CD8-positive, alpha-beta memory T cell (primary cell): ENCODE results near the gene SPHK2. TPM values are rescaled to one million over a fixed set of nuclear protein-coding genes. Genes with fewer than 3 reads are reported as not detected.

Source experiments
- CTCF ChIA-PET: fragments of 350-600 bp; sonication (Branson Sonifier 250); formaldehyde crosslinking; loops from one replicate; lab custom pipeline; 2021; ENCODE audit warnings: antibody characterized with exemption; lab: Charles Lee
- POLR2A ChIA-PET: fragments of 350-600 bp; sonication (Branson Sonifier 250); formaldehyde crosslinking; loops from one replicate; lab custom pipeline; 2021; ENCODE audit warnings: antibody characterized with exemption; lab: Charles Lee
- DNase-seq, 5 donors: peaks; one replicate each; pipeline versions ENCODE4 v3.0.0 to v3.0.0-alpha.2; 2020 to 2022; ENCODE audit warnings: mixed read lengths in 1 of 5
- H3K27ac ChIP-seq: one replicate; pipeline ENCODE4 v1.7.0; 2013; ENCODE audit warnings: low read depth, mild to moderate bottlenecking, low read length, moderate library complexity
- H3K27me3 ChIP-seq: 2 replicates; pipeline ENCODE4 v1.7.0; 2013; ENCODE audit warnings: low read length, mild to moderate bottlenecking; ENCODE audit not compliant: insufficient read depth, poor library complexity, severe bottlenecking
- H3K36me3 ChIP-seq: 2 replicates; pipeline ENCODE4 v1.7.0; 2013; ENCODE audit warnings: mild to moderate bottlenecking, low read length, moderate library complexity; ENCODE audit not compliant: insufficient read depth
- H3K4me1 ChIP-seq: 2 replicates; pipeline ENCODE4 v1.7.0; 2013; ENCODE audit warnings: mild to moderate bottlenecking, low read length, moderate library complexity; ENCODE audit not compliant: insufficient read depth
- H3K4me3 ChIP-seq: 2 replicates; pipeline ENCODE4 v1.7.0; 2013; ENCODE audit warnings: mild to moderate bottlenecking, low read length
- H3K9me3 ChIP-seq: 2 replicates; pipeline ENCODE4 v1.7.0; 2013; ENCODE audit warnings: mild to moderate bottlenecking, low read length
- H3K27ac Mint-ChIP-seq, 8 donors: one replicate each; pipeline ENCODE4 v1.8.0; 2020 to 2021; ENCODE audit warnings: mixed read lengths in 8 of 8, mild to moderate bottlenecking in 6 of 8, inconsistent platforms in 3 of 8, moderate library complexity in 3 of 8
- H3K27me3 Mint-ChIP-seq, 2 donors: one replicate each; pipeline ENCODE4 v1.8.0; 2020 to 2021; ENCODE audit warnings: mixed read lengths in 2 of 2, mild to moderate bottlenecking in 1 of 2, moderate library complexity in 1 of 2
- H3K36me3 Mint-ChIP-seq, 3 donors: one replicate each; pipeline ENCODE4 v1.8.0; 2020 to 2021; ENCODE audit warnings: mixed read lengths in 3 of 3, inconsistent platforms in 1 of 3, mild to moderate bottlenecking in 1 of 3
- H3K4me1 Mint-ChIP-seq, 3 donors: one replicate each; pipeline ENCODE4 v1.8.0; 2020 to 2021; ENCODE audit warnings: mixed read lengths in 3 of 3, inconsistent platforms in 1 of 3, mild to moderate bottlenecking in 1 of 3
- H3K4me3 Mint-ChIP-seq, 7 donors: one replicate each; pipeline ENCODE4 v1.8.0; 2020 to 2021; ENCODE audit warnings: mixed read lengths in 7 of 7, mild to moderate bottlenecking in 6 of 7, moderate library complexity in 4 of 7, inconsistent platforms in 2 of 7
- H3K9me3 Mint-ChIP-seq, 5 donors: one replicate each; pipeline ENCODE4 v1.8.0; 2020 to 2022; ENCODE audit warnings: mixed read lengths in 5 of 5, mild to moderate bottlenecking in 3 of 5, moderate library complexity in 2 of 5, inconsistent platforms in 1 of 5
- polyA plus RNA-seq: library from polyadenylated mRNA; unstranded; fragments of 300-500 nt; fragmentation: Illumina TruSeq; gene quantifications from one replicate; pipeline ENCODE4 v1.2.3, GENCODE V29; 2021
- total RNA-seq, 2 experiments: library from RNA; stranded (reverse); gene quantifications; one replicate each; pipeline ENCODE4 v1.2.3, GENCODE V29; 2021

The SPHK2 gene
- total and polyA plus RNA-seq, 3 experiments from 2014 or later: 10.2 to 38.5 (median 37.5) TPM

- POLR2A ChIA-PET: interaction anchor here (0.5 to 0.8 kb wide), 2 partner anchors 17 to 42 kb away, joined by 3 read pairs; partner anchors contain the start of genes RPL18 and SPHK2
- no peaks in the 10 kb centered on the region for H3K36me3 Mint-ChIP-seq
- CTCF ChIA-PET: interaction anchor here (1.2 kb wide), 1 partner anchor 181 kb away, joined by 3 read pairs; no protein-coding TSS in a partner anchor
- H3K36me3 ChIP-seq: no peaks in the 10 kb centered on the region
- peaks cover 7 to 9% (median 9%) of the 10 kb centered on the region in 3 donors for H3K4me1 Mint-ChIP-seq
- peaks cover 4 to 8% of the 10 kb centered on the region in 2 donors for H3K27me3 Mint-ChIP-seq
- H3K27ac ChIP-seq: peak overlapping the region; percentile 49
- no peaks in the 10 kb centered on the region for H3K9me3 Mint-ChIP-seq
- peak overlapping the region; percentile 42 to 86 (median 79) for H3K4me3 Mint-ChIP-seq
- DNase-seq: peak; percentile 64 to 87 (median 82)
- peak overlapping the region; percentile 68 to 99 (median 95) for H3K27ac Mint-ChIP-seq
- peak overlapping the region; percentile 49 for H3K4me3 ChIP-seq
- H3K4me1 ChIP-seq: peaks cover 10% of the 10 kb centered on the region
- H3K27me3 ChIP-seq: no peaks in the 10 kb centered on the region
- no peaks in the 10 kb centered on the region for H3K9me3 ChIP-seq
Measured at GRCh38 chr19:48660852-48661710, 41.8 kb downstream of the SPHK2 start.

GRCh38 chr19:48661711-48662090 lies 42.4 kb downstream of the SPHK2 start:
- H3K27ac Mint-ChIP-seq: no peak overlapping the region
- H3K4me1 ChIP-seq: peaks cover 10% of the 10 kb centered on the region
- H3K36me3 ChIP-seq: no peaks in the 10 kb centered on the region
- H3K36me3 Mint-ChIP-seq: no peaks in the 10 kb centered on the region
- H3K27me3 ChIP-seq: no peaks in the 10 kb centered on the region
- no peaks in the 10 kb centered on the region for H3K9me3 Mint-ChIP-seq
- H3K4me3 ChIP-seq: no peak overlapping the region
- H3K27ac ChIP-seq: no peak overlapping the region
- no peak overlapping the region for H3K4me3 Mint-ChIP-seq
- DNase-seq: no peak
- H3K4me1 Mint-ChIP-seq: peaks cover 7 to 9% (median 9%) of the 10 kb centered on the region in 3 donors
- ChIA-PET CTCF (interaction anchor here (1.2 to 1.4 kb wide), 2 partner anchors 13 to 181 kb away, joined by 3 read pairs; no protein-coding TSS in a partner anchor), POLR2A (interaction anchor here (0.5 kb wide), 1 partner anchor 8 kb away, joined by 3 read pairs; no protein-coding TSS in a partner anchor)
- no peaks in the 10 kb centered on the region for H3K9me3 ChIP-seq
- peaks cover 4 to 8% of the 10 kb centered on the region in 2 donors for H3K27me3 Mint-ChIP-seq

- H3K4me1 ChIP-seq: peaks cover 10% of the 10 kb centered on the region
- no peak for DNase-seq
- Mint-ChIP-seq H3K4me3 (no peak overlapping the region), H3K27me3 (peaks cover 4% of the 10 kb centered on the region in 2 donors), H3K4me1 (peaks cover 7 to 9% (median 9%) of the 10 kb centered on the region in 3 donors), H3K9me3 (no peaks in the 10 kb centered on the region), H3K36me3 (no peaks in the 10 kb centered on the region), H3K27ac (no peak overlapping the region)
- H3K36me3 ChIP-seq: no peaks in the 10 kb centered on the region
- H3K9me3 ChIP-seq: no peaks in the 10 kb centered on the region
- ChIA-PET CTCF (no interaction called here), POLR2A (no interaction called here)
- no peak overlapping the region for H3K27ac ChIP-seq
- H3K27me3 ChIP-seq: no peaks in the 10 kb centered on the region
- no peak overlapping the region for H3K4me3 ChIP-seq
Measured at GRCh38 chr19:48663667-48664066, 44.4 kb downstream of the SPHK2 start.

GRCh38 chr19:48664476-48664875 lies 45.2 kb downstream of the SPHK2 start:
- Mint-ChIP-seq H3K27ac (no peak overlapping the region), H3K9me3 (no peaks in the 10 kb centered on the region), H3K36me3 (no peaks in the 10 kb centered on the region), H3K4me1 (peaks cover 7 to 9% (median 9%) of the 10 kb centered on the region in 3 donors), H3K4me3 (no peak overlapping the region), H3K27me3 (peaks cover 0 to 2% of the 10 kb centered on the region in 2 donors)
- H3K4me3 ChIP-seq: no peak overlapping the region
- no peak overlapping the region for H3K27ac ChIP-seq
- H3K36me3 ChIP-seq: no peaks in the 10 kb centered on the region
- H3K4me1 ChIP-seq: peaks cover 10% of the 10 kb centered on the region
- no peaks in the 10 kb centered on the region for H3K9me3 ChIP-seq
- CTCF ChIA-PET: no interaction called here
- DNase-seq: no peak
- H3K27me3 ChIP-seq: no peaks in the 10 kb centered on the region
- POLR2A ChIA-PET: no interaction called here

GRCh38 chr19:48665786-48666185 lies 46.5 kb downstream of the SPHK2 start:
- H3K4me3 Mint-ChIP-seq: no peak overlapping the region
- peaks cover 0 to 2% of the 10 kb centered on the region in 2 donors for H3K27me3 Mint-ChIP-seq
- Histone ChIP-seq H3K9me3 (no peaks in the 10 kb centered on the region), H3K36me3 (no peaks in the 10 kb centered on the region), H3K27ac (no peak overlapping the region), H3K27me3 (no peaks in the 10 kb centered on the region), H3K4me1 (peaks cover 8% of the 10 kb centered on the region), H3K4me3 (no peak overlapping the region)
- no peak for DNase-seq
- H3K4me1 Mint-ChIP-seq: peaks cover 5 to 6% (median 6%) of the 10 kb centered on the region in 3 donors
- peaks cover 0 to 2% (median 0%) of the 10 kb centered on the region in 5 donors for H3K9me3 Mint-ChIP-seq
- ChIA-PET POLR2A (interaction anchor here (0.6 kb wide), 2 partner anchors 13 to 556 kb away, joined by 3 to 4 read pairs; no protein-coding TSS in a partner anchor), CTCF (interaction anchor here (1.2 kb wide), 1 partner anchor 9 kb away, joined by 3 read pairs; no protein-coding TSS in a partner anchor)
- peak overlapping the region in 1 of 8 donors; percentile 5 for H3K27ac Mint-ChIP-seq
- peaks cover 0 to 1% (median 0%) of the 10 kb centered on the region in 3 donors for H3K36me3 Mint-ChIP-seq

- Mint-ChIP-seq H3K9me3 (peaks cover 0 to 2% (median 0%) of the 10 kb centered on the region in 5 donors), H3K4me1 (no peaks in the 10 kb centered on the region), H3K27ac (peak overlapping the region in 1 of 8 donors; percentile 97), H3K36me3 (peaks cover 0 to 1% (median 0%) of the 10 kb centered on the region in 3 donors), H3K27me3 (no peaks in the 10 kb centered on the region), H3K4me3 (no peak overlapping the region)
- Histone ChIP-seq H3K9me3 (no peaks in the 10 kb centered on the region), H3K4me3 (no peak overlapping the region), H3K27me3 (no peaks in the 10 kb centered on the region), H3K27ac (no peak overlapping the region), H3K36me3 (no peaks in the 10 kb centered on the region), H3K4me1 (no peaks in the 10 kb centered on the region)
- CTCF ChIA-PET: interaction anchor here (1.0 kb wide), 1 partner anchor 15 kb away, joined by 3 read pairs; no protein-coding TSS in a partner anchor
- POLR2A ChIA-PET: no interaction called here
- no peak for DNase-seq
Measured at GRCh38 chr19:48668332-48668731, 49.0 kb downstream of the SPHK2 start.

- POLR2A ChIA-PET: no interaction called here
- peak overlapping the region in 3 of 8 donors; percentile 47 to 97 (median 91) for H3K27ac Mint-ChIP-seq
- peaks cover 0 to 1% (median 0%) of the 10 kb centered on the region in 3 donors for H3K36me3 Mint-ChIP-seq
- no peak overlapping the region for H3K4me3 Mint-ChIP-seq
- no peaks in the 10 kb centered on the region for H3K4me1 Mint-ChIP-seq
- DNase-seq: no peak
- no peak overlapping the region for H3K4me3 ChIP-seq
- H3K27ac ChIP-seq: no peak overlapping the region
- no peaks in the 10 kb centered on the region for H3K36me3 ChIP-seq
- no peaks in the 10 kb centered on the region for H3K4me1 ChIP-seq
- H3K27me3 Mint-ChIP-seq: no peaks in the 10 kb centered on the region
- H3K9me3 ChIP-seq: no peaks in the 10 kb centered on the region
- no peaks in the 10 kb centered on the region for H3K27me3 ChIP-seq
- H3K9me3 Mint-ChIP-seq: peaks cover 0 to 2% (median 0%) of the 10 kb centered on the region in 5 donors
- CTCF ChIA-PET: no interaction called here
Measured at GRCh38 chr19:48668761-48669160, 49.5 kb downstream of the SPHK2 start.
